T-helper 22 cell (primary cell): ENCODE results near the gene FTO.

Experiments used
- DNase-seq: peaks from one replicate; pipeline ENCODE4 v3.0.0-alpha.2; 2020; ENCODE audit warnings: low read depth

The FTO gene

GRCh38 chr16:53967572-53967971, 263.6 kb downstream of the FTO start:
- DNase-seq, result no peak

GRCh38 chr16:53968454-53968853, 264.5 kb downstream of the FTO start:
- no peak for DNase-seq

- DNase-seq, result no peak
Observed at GRCh38 chr16:53968896-53969295, 264.9 kb downstream of the FTO start.

GRCh38 chr16:53971616-53972015, 267.7 kb downstream of the FTO start:
- no peak for DNase-seq

- DNase-seq, result no peak
Observed at GRCh38 chr16:53973021-53973420, 269.1 kb downstream of the FTO start.

GRCh38 chr16:53974484-53975080, 270.6 kb downstream of the FTO start:
- no peak for DNase-seq

GRCh38 chr16:53980675-53981074, 276.7 kb downstream of the FTO start:
- DNase-seq, result no peak

GRCh38 chr16:53982631-53983042, 278.7 kb downstream of the FTO start:
- DNase-seq, result no peak

- no peak for DNase-seq
Observed at GRCh38 chr16:53984936-53985335, 281.0 kb downstream of the FTO start.

GRCh38 chr16:53985861-53986260, 281.9 kb downstream of the FTO start:
- no peak for DNase-seq

GRCh38 chr16:53986793-53987192, 282.8 kb downstream of the FTO start:
- no peak for DNase-seq

GRCh38 chr16:53988136-53988535, 284.2 kb downstream of the FTO start:
- no peak for DNase-seq

GRCh38 chr16:53989597-53989996, 285.6 kb downstream of the FTO start:
- DNase-seq, result no peak

GRCh38 chr16:53991754-53992378, 287.9 kb downstream of the FTO start:
- no peak for DNase-seq

- no peak for DNase-seq
Observed at GRCh38 chr16:53995378-53995777, 291.4 kb downstream of the FTO start.

- DNase-seq, result no peak
Observed at GRCh38 chr16:53996961-53997360, 293.0 kb downstream of the FTO start.

- no peak for DNase-seq
Observed at GRCh38 chr16:53998024-53998810, 294.3 kb downstream of the FTO start.

- DNase-seq, result no peak
Observed at GRCh38 chr16:53998966-53999522, 295.1 kb downstream of the FTO start.

GRCh38 chr16:53999841-54000240, 295.9 kb downstream of the FTO start:
- no peak for DNase-seq

- DNase-seq, result no peak
Observed at GRCh38 chr16:54000361-54000760, 296.4 kb downstream of the FTO start.

GRCh38 chr16:54006693-54007092, 302.7 kb downstream of the FTO start:
- DNase-seq, result no peak

- no peak for DNase-seq
Observed at GRCh38 chr16:54007504-54007903, 303.5 kb downstream of the FTO start.
